HepG2 (cell line): ENCODE results near the gene ELAVL4. TPM values are rescaled to one million over a fixed set of nuclear protein-coding genes. Genes with fewer than 3 reads are reported as not detected.

Experiments used
- ATAC-seq: fragments of 200-7000 bp; cut with Tn5 transposase; 3 replicates; pipeline ENCODE4 v1.9.1; 2020; ENCODE audit warnings: mild to moderate bottlenecking, moderate library complexity
- BruUV-seq: library from RNA; stranded (reverse); fragments of 400-500 nt; replicated peaks from 2 replicates; lab custom pipeline; 2021; lab: Mats Ljungman, UMichigan
- CTCF ChIA-PET: fragments of 300-600 bp; formaldehyde crosslinking; extraction: SDS; loops from one replicate; lab custom pipeline; 2021; ENCODE audit warnings: low total read pairs, inconsistent platforms, low intra/inter-chr PET ratio; lab: Yijun Ruan, JAX
- POLR2A ChIA-PET: fragments of 350-600 bp; sonication (Branson Sonifier 250); formaldehyde crosslinking; loops from one replicate; lab custom pipeline; 2020; ENCODE audit warnings: antibody characterized with exemption, inconsistent platforms; lab: Yijun Ruan, JAX
- DNase-seq: peaks from one replicate; pipeline ENCODE4 v3.0.0-alpha.2; 2015; ENCODE audit warnings: low spot score
- FAIRE-seq: peaks from 3 replicates; lab custom pipeline; 2011; peaks lifted over from hg19 to GRCh38; lab: Jason Lieb, UNC
- H2AFZ ChIP-seq: one replicate; pipeline ENCODE4 v1.6.1; 2011; ENCODE audit warnings: low read length, inconsistent platforms
- H3K27ac ChIP-seq: fragments of 300-600 bp; 3 replicates; pipeline ENCODE4 v1.8.0; 2011; ENCODE audit warnings: mixed run types, mild to moderate bottlenecking, mixed read lengths, low read length, inconsistent platforms; ENCODE audit not compliant: insufficient read depth; ENCODE audit errors: extremely low read length
- H3K27me3 ChIP-seq, 2 experiments: fragments of 200-600 bp in 1 of 2; 2 replicates in 1 of 2; 3 replicates in 1 of 2; pipeline versions ENCODE4 v1.6.0 to v1.8.0; 2011; ENCODE audit warnings: low read length in 2 of 2, mild to moderate bottlenecking in 2 of 2, moderate library complexity in 2 of 2, inconsistent platforms in 1 of 2; ENCODE audit not compliant: insufficient read depth in 2 of 2, control insufficient read depth in 1 of 2
- H3K36me3 ChIP-seq, 2 experiments: fragments of 200-600 bp in 1 of 2; replicated peaks in 1 of 2; 2 replicates in 1 of 2; 3 replicates in 1 of 2; pipeline versions ENCODE4 v1.5.1 to v1.8.0; 2011; ENCODE audit warnings: low read length in 2 of 2, inconsistent platforms in 1 of 2; ENCODE audit not compliant: insufficient read depth in 2 of 2, control insufficient read depth in 1 of 2
- H3K4me1 ChIP-seq: 2 replicates; pipeline ENCODE4 v1.5.1; 2012; ENCODE audit warnings: low read length, inconsistent platforms; ENCODE audit not compliant: insufficient read depth
- H3K4me2 ChIP-seq: 2 replicates; pipeline ENCODE4 v1.6.0; 2011; ENCODE audit warnings: low read depth, low read length, inconsistent platforms
- H3K4me3 ChIP-seq, 3 experiments: fragments of 200-600 bp in 1 of 3; sonication (generic), shearing (Covaris generic) in 1 of 3; replicated peaks in 1 of 3; 2 replicates each; pipeline ENCODE4 v1.5.1; 2011 to 2016; ENCODE audit warnings: low read length in 3 of 3, inconsistent platforms in 2 of 3, low read depth in 2 of 3, mild to moderate bottlenecking in 2 of 3, control low read depth in 1 of 3, mixed read lengths in 1 of 3; ENCODE audit not compliant: insufficient read depth in 1 of 3
- H3K79me2 ChIP-seq: one replicate; pipeline ENCODE4 v1.6.1; 2011; ENCODE audit warnings: low read length, inconsistent platforms; ENCODE audit not compliant: insufficient read depth
- H3K9ac ChIP-seq: 2 replicates; pipeline ENCODE4 v1.6.0; 2011; ENCODE audit warnings: mild to moderate bottlenecking, low read depth, low read length, inconsistent platforms; ENCODE audit not compliant: insufficient read depth
- H3K9me3 ChIP-seq: 2 replicates; pipeline ENCODE4 v1.5.1; 2012; ENCODE audit warnings: mild to moderate bottlenecking, low read length
- H4K20me1 ChIP-seq: 2 replicates; pipeline ENCODE4 v1.6.0; 2011; ENCODE audit warnings: inconsistent platforms, mild to moderate bottlenecking, low read length, moderate library complexity; ENCODE audit not compliant: insufficient read depth
- BCL6 ChIP-seq: IDR thresholded peaks from 2 replicates; pipeline ENCODE4 v1.6.1; 2016; ENCODE audit warnings: missing genetic modification reagents, missing compliant biosample characterization
- DR1 ChIP-seq: sonication (generic); formaldehyde crosslinking; IDR thresholded peaks from 2 replicates; pipeline ENCODE4 v1.8.0; 2021; ENCODE audit warnings: mild to moderate bottlenecking, missing genetic modification reagents, inconsistent platforms
- GATA4 ChIP-seq: sonication (generic); IDR thresholded peaks from 2 replicates; pipeline ENCODE4 v1.6.1; 2016; ENCODE audit warnings: antibody characterized with exemption, low read depth, borderline replicate concordance
- GATAD2A ChIP-seq: IDR thresholded peaks from 2 replicates; pipeline ENCODE4 v1.6.1; 2016
- KDM5B ChIP-seq: sonication (generic); formaldehyde crosslinking; IDR thresholded peaks from 2 replicates; pipeline ENCODE4 v1.4.0; 2020; ENCODE audit warnings: missing genetic modification reagents, mild to moderate bottlenecking, borderline replicate concordance
- MTA1 ChIP-seq: sonication (generic); formaldehyde crosslinking; IDR thresholded peaks from 2 replicates; pipeline ENCODE4 v1.4.0; 2020; ENCODE audit warnings: missing genetic modification reagents, mild to moderate bottlenecking, borderline replicate concordance
- MYNN ChIP-seq: sonication (generic); formaldehyde crosslinking; IDR thresholded peaks from 2 replicates; pipeline ENCODE4 v1.4.0; 2020; ENCODE audit warnings: mild to moderate bottlenecking, low read depth, missing genetic modification reagents
- PPARG ChIP-seq: conservative IDR thresholded peaks from 2 replicates; pipeline ENCODE4 v1.6.1; 2016; ENCODE audit warnings: missing biosample characterization, missing genetic modification reagents
- RFXAP ChIP-seq: sonication (generic); formaldehyde crosslinking; IDR thresholded peaks from 2 replicates; pipeline ENCODE4 v1.4.0; 2020; ENCODE audit warnings: missing genetic modification reagents, borderline replicate concordance
- ZBTB38 ChIP-seq: sonication (generic); formaldehyde crosslinking; IDR thresholded peaks from 2 replicates; pipeline ENCODE4 v1.5.1; 2020; ENCODE audit warnings: mild to moderate bottlenecking, missing genetic modification reagents
- ZFP37 ChIP-seq: sonication (generic); formaldehyde crosslinking; IDR thresholded peaks from 2 replicates; pipeline ENCODE4 v1.4.0; 2020; ENCODE audit warnings: missing genetic modification reagents, borderline replicate concordance
- ZKSCAN8 ChIP-seq: IDR thresholded peaks from 2 replicates; pipeline ENCODE4 v1.6.1; 2016; ENCODE audit warnings: borderline replicate concordance, missing genetic modification reagents, missing compliant biosample characterization
- ZNF12 ChIP-seq: sonication (generic); formaldehyde crosslinking; IDR thresholded peaks from 2 replicates; pipeline ENCODE4 v1.5.0; 2020; ENCODE audit warnings: missing genetic modification reagents
- ZNF614 ChIP-seq: IDR thresholded peaks from 2 replicates; pipeline ENCODE4 v1.6.1; 2018; ENCODE audit warnings: missing biosample characterization, missing genetic modification reagents, inconsistent platforms, borderline replicate concordance
- ZNF703 ChIP-seq: sonication (generic); formaldehyde crosslinking; IDR thresholded peaks from 2 replicates; pipeline ENCODE4 v1.5.1; 2020; ENCODE audit warnings: missing genetic modification reagents, mild to moderate bottlenecking, moderate library complexity, borderline replicate concordance
- ZNF781 ChIP-seq: sonication (generic); formaldehyde crosslinking; IDR thresholded peaks from 2 replicates; pipeline ENCODE4 v1.5.1; 2020; ENCODE audit warnings: borderline replicate concordance, mild to moderate bottlenecking, missing genetic modification reagents; ENCODE audit errors: not compliant biosample characterization
- ZSCAN21 ChIP-seq: sonication (generic); formaldehyde crosslinking; IDR thresholded peaks from 2 replicates; pipeline ENCODE4 v1.8.0; 2022; ENCODE audit warnings: mild to moderate bottlenecking, missing genetic modification reagents, moderate library complexity, borderline replicate concordance
- WGBS: methylation state at CpG from one replicate; pipeline ENCODE4 v1.1.6; 2017; ENCODE audit warnings: low lambda C conversion rate; 5-methylcytosine and 5-hydroxymethylcytosine counted together
- in situ Hi-C: cut with HindIII; loops from 2 replicates; pipeline ENCODE4 v1.10.0; 2017; ENCODE audit warnings: low pct_unique_long_range_greater_than_20kb; ENCODE audit not compliant: extremely low pct_ligation_motif_present
- intact Hi-C: fragments of 100-400 bp; cut with micrococcal nuclease; formaldehyde crosslinking; loops from one replicate; pipeline ENCODE4 v1.10.0; 2022; ENCODE audit not compliant: unreplicated experiment
- polyA plus RNA-seq, 8 experiments: library from polyadenylated mRNA; depleted of rRNA in 3 of 8; stranded (reverse) in 7 of 8; unstranded in 1 of 8; fragments of >200 nt; fragmentation: Illumina TruSeq in 4 of 8; extraction: Trizol in 4 of 8; gene quantifications; 2 replicates each; pipeline versions ENCODE4 v1.2.1 to v1.2.3, GENCODE V29; 2011 to 2016; ENCODE audit warnings: low read depth in 4 of 8, missing spikeins in 1 of 8, mixed read lengths in 1 of 8; ENCODE audit not compliant: insufficient read depth in 1 of 8
- total RNA-seq, 5 experiments: library from RNA; depleted of rRNA; stranded (reverse); fragments of >200 nt; fragmentation: Illumina TruSeq; extraction: Trizol; gene quantifications; 2 replicates each; pipeline ENCODE4 v1.2.3, GENCODE V29; 2016; ENCODE audit warnings: low read depth in 1 of 5
- TF ChIP-seq, protein P1 (sequence below): sonication (generic); formaldehyde crosslinking; IDR thresholded peaks from 2 replicates; pipeline ENCODE4 v1.4.0; 2020; ENCODE audit warnings: missing genetic modification reagents
- TF ChIP-seq, protein P2 (sequence below): sonication (generic); formaldehyde crosslinking; IDR thresholded peaks from 2 replicates; pipeline ENCODE4 v1.5.1; 2020; ENCODE audit warnings: missing genetic modification reagents, mild to moderate bottlenecking, borderline replicate concordance

The ELAVL4 gene
- total and polyA plus RNA-seq, 2 of the 13 experiments (the other 11 are each of a cell fraction or from before 2014, with no cell fraction given), result not detected

DNA sequence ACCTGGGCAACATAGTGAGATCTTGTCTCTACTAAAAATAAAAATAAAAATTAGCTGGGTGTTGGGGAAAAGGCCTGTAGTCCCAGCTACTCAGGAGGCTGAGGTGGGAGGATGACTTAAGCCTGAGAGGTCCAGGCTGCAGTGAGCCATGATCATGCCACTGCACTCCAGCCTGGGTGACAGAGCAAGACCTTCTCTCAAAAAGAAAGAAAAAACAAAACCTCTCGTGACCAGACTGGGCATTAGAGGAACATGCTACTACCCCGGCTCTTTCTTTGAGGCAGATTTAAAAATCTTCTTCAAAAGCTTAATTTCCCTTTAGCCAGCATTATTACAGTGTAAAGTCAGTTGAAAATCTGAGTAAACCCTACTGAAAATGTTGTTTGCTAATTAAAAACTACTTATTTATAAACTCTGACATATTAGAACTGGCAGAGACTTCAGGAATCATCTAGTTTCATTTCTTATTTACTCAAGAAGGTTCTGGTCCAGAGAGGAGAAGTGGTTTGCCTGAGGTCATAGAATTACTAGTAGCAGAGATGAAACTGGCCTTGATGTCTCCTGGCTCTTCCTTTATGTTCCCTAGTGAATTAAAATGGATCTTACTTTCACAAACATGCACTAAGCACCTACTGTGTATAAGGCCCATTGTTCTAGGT is 11.6 kb upstream of the ELAVL4 start:
- DNase-seq (no peak), ATAC-seq (no peak), FAIRE-seq (no peak)
- WGBS, result 0% methylated on average over 2 of the region's 2 CpGs
- Histone ChIP-seq H4K20me1 (no peaks in the 10 kb centered on the region), H3K4me2 (no peak overlapping the region), H3K4me1 (no peaks in the 10 kb centered on the region), H3K27ac (no peak overlapping the region), H3K79me2 (no peaks in the 10 kb centered on the region), H3K36me3 (no peaks in the 10 kb centered on the region), H3K9ac (no peak overlapping the region), H3K27me3 (no peaks in the 10 kb centered on the region), H3K4me3 (no peak overlapping the region), H2AFZ (no peak overlapping the region), H3K9me3 (no peaks in the 10 kb centered on the region)
- BruUV-seq, result no TSS peak
- in situ Hi-C loops (no loop called here), intact Hi-C loops (no loop called here)
- ChIA-PET POLR2A (no interaction called here), CTCF (no interaction called here)
- no peak for TF ChIP-seq ZBTB38
- TF ChIP-seq ZNF614, result no peak
- TF ChIP-seq MTA1 (CRISPR knock-in tag), result no peak

DNA sequence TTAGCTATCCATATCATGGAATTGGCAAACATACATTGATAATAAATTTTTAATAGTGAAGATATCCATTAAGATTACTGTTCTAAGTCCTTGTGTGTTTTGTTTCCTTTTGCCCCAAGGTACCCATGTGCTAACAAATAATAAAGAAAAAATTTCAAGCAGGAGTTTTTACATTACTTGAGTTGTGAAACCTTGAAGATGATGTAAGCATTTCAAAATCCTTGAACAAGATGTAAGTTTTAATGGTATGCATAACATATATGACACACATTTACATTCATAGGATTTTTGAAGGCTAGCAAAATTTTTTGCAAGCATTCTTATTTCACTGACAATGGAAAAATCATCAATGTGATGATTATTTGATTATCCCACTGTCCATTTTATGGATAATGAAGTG is 10.9 kb upstream of the ELAVL4 start:
- H3K4me2 ChIP-seq, result no peak overlapping the region
- CTCF ChIA-PET, result no interaction called here
- no peaks in the 10 kb centered on the region for H3K4me1 ChIP-seq
- DNase-seq (no peak), FAIRE-seq (no peak)
- in situ Hi-C loops, result no loop called here
- H3K9me3 ChIP-seq, result no peaks in the 10 kb centered on the region
- no peak overlapping the region for H3K4me3 ChIP-seq
- no peaks in the 10 kb centered on the region for H3K27me3 ChIP-seq
- no peak for TF ChIP-seq ZNF781 (CRISPR knock-in tag)
- TF ChIP-seq ZNF703, result no peak
- no peak for TF ChIP-seq PPARG (CRISPR knock-in tag)
- TF ChIP-seq GATA4, result no peak
- TF ChIP-seq ZSCAN21, result no peak
- no peak for TF ChIP-seq ZKSCAN8 (CRISPR knock-in tag)
- TF ChIP-seq MYNN (CRISPR knock-in tag), result no peak
- no peak for TF ChIP-seq BCL6
- TF ChIP-seq, protein P1, sequence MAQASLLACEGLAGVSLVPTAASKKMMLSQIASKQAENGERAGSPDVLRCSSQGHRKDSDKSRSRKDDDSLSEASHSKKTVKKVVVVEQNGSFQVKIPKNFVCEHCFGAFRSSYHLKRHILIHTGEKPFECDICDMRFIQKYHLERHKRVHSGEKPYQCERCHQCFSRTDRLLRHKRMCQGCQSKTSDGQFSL (CRISPR knock-in tag), result no peak
- TF ChIP-seq RFXAP (CRISPR knock-in tag), result no peak
- TF ChIP-seq DR1, result no peak
- no peak for TF ChIP-seq GATAD2A (CRISPR knock-in tag)
- no peak for TF ChIP-seq ZNF12 (CRISPR knock-in tag)
- TF ChIP-seq ZFP37, result no peak
- TF ChIP-seq, protein P2, sequence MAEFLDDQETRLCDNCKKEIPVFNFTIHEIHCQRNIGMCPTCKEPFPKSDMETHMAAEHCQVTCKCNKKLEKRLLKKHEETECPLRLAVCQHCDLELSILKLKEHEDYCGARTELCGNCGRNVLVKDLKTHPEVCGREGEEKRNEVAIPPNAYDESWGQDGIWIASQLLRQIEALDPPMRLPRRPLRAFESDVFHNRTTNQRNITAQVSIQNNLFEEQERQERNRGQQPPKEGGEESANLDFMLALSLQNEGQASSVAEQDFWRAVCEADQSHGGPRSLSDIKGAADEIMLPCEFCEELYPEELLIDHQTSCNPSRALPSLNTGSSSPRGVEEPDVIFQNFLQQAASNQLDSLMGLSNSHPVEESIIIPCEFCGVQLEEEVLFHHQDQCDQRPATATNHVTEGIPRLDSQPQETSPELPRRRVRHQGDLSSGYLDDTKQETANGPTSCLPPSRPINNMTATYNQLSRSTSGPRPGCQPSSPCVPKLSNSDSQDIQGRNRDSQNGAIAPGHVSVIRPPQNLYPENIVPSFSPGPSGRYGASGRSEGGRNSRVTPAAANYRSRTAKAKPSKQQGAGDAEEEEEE (CRISPR knock-in tag), result no peak
- no peak for TF ChIP-seq KDM5B (CRISPR knock-in tag)
- TF ChIP-seq, all 625 proteins: peak for 0
- Histone ChIP-seq H4K20me1 (no peaks in the 10 kb centered on the region), H3K27ac (no peak overlapping the region), H3K36me3 (no peaks in the 10 kb centered on the region), H3K9ac (no peak overlapping the region), H3K79me2 (no peaks in the 10 kb centered on the region), H2AFZ (no peak overlapping the region)
- intact Hi-C loops, result no loop called here
- BruUV-seq, result no TSS peak
- ATAC-seq, result no peak
- POLR2A ChIA-PET, result no interaction called here
